Measurements from ENCODE around the gene CDC42BPA. TPM values are rescaled to one million over a fixed set of nuclear protein-coding genes. Genes with fewer than 3 reads are reported as not detected.
A peak's percentile ranks its signal among the peaks of the same experiment; 100 is the strongest.

Gene CDC42BPA
- total and polyA plus RNA-seq, 9 of the 15 experiments (the other 6 are each of a cell fraction or from before 2014, with no cell fraction given): 8.0 to 77.5 (median 52.1) TPM

- H3K36me3 ChIP-seq (ENCODE audit: control insufficient read depth, insufficient read depth, low read length): no peaks in the 10 kb centered on the region
- no TSS peak for BruUV-seq (replicated peaks)
- WGBS (ENCODE audit: insufficient coverage, low coverage, missing lambda C conversion rate): 84% methylated on average over 9 of the region's 9 CpGs
- peaks cover 54% of the 10 kb centered on the region for H3K79me2 ChIP-seq (ENCODE audit: control insufficient read depth, insufficient read depth, low read length)
- H3K4me3 ChIP-seq: no peak overlapping the region
- no peak overlapping the region for H2AFZ ChIP-seq (ENCODE audit: low read depth, low read length)
- H3K4me2 ChIP-seq (ENCODE audit: insufficient read depth, low read length): no peak overlapping the region
- peak overlapping the region in 1 of 2 experiments; percentile 37; a peak in 1 of 4 replicates for H3K9ac ChIP-seq (ENCODE audit: insufficient read depth in 1 of 2, low read depth in 2 of 2, low read length in 2 of 2)
- POLR2A ChIA-PET: interaction anchor here (1.0 to 1.7 kb wide), 3 partner anchors 9 to 18 kb away, joined by 6 to 11 read pairs (median 9); no protein-coding TSS in a partner anchor
- no peaks in the 10 kb centered on the region for H3K9me3 ChIP-seq (replicated peaks; ENCODE audit: control insufficient read depth, insufficient read depth, low read depth, low read length)
- peaks cover 33 to 37% of the 10 kb centered on the region in 2 experiments for H3K4me1 ChIP-seq (replicated peaks in 1 of 2; ENCODE audit: control insufficient read depth in 2 of 2, insufficient read depth in 2 of 2, low read length in 2 of 2)
- intact Hi-C loops (cut with micrococcal nuclease): loop anchor here (10.0 kb wide), 1 partner anchor 369 kb away; the partner anchor contains the start of gene CDC42BPA
- in situ Hi-C loops (cut with MboI): no loop called here
- FAIRE-seq (no peak), ATAC-seq (no peak), DNase-seq (ENCODE audit: extremely low read depth in 1 of 4, low spot score in 3 of 4) (no peak)
- CTCF ChIA-PET (ENCODE audit: low intra/inter-chr PET ratio): no interaction called here
- no peaks in the 10 kb centered on the region for H3K27me3 ChIP-seq (ENCODE audit: control insufficient read depth in 2 of 2, insufficient read depth in 2 of 2, low read length in 2 of 2)
- H4K20me1 ChIP-seq (replicated peaks; ENCODE audit: control insufficient read depth, insufficient read depth, low read length): peaks cover 10% of the 10 kb centered on the region; the same call in 1 of the 2 replicates
- no peaks in the 10 kb centered on the region for H3K9me1 ChIP-seq (ENCODE audit: control insufficient read depth, insufficient read depth, low read length)
- H3K27ac ChIP-seq (ENCODE audit: extremely low read depth, low read depth, low read length): no peak overlapping the region
- TF ChIP-seq JUN (IDR thresholded peaks at IDR 0.05; ENCODE audit: borderline replicate concordance, low read depth, low read length) (no peak), JUN (CRISPR knock-in tag; IDR thresholded peaks at IDR 0.05; ENCODE audit: borderline replicate concordance) (no peak), CTCFL (IDR thresholded peaks at IDR 0.05; ENCODE audit: borderline replicate concordance, insufficient read depth, low read depth, low read length, poor library complexity, severe bottlenecking) (no peak), ATF6 (CRISPR knock-in tag; IDR thresholded peaks at IDR 0.05) (no peak), ILK (tag; IDR thresholded peaks at IDR 0.05; ENCODE audit: borderline replicate concordance, low read depth) (no peak), CHD4 (IDR thresholded peaks at IDR 0.05; ENCODE audit: insufficient read depth, insufficient replicate concordance, low read depth, low read length, poor library complexity, severe bottlenecking) (no peak), ATF1 (CRISPR knock-in tag; IDR thresholded peaks at IDR 0.05) (no peak), ATF1 (tag; IDR thresholded peaks at IDR 0.05) (no peak), NFYB (IDR thresholded peaks at IDR 0.05; ENCODE audit: extremely low read depth, insufficient read length) (no peak), ZNF23 (CRISPR knock-in tag; IDR thresholded peaks at IDR 0.05) (no peak), E2F8 (IDR thresholded peaks at IDR 0.05; ENCODE audit: low read depth, partially characterized antibody) (no peak), FOXO4 (CRISPR knock-in tag; IDR thresholded peaks at IDR 0.05) (no peak)
Observed at GRCh38 chr1:226946285-226946684, 372.0 kb downstream of the CDC42BPA start.
